ENCODE data around the gene CRADD. TPM values are rescaled to one million over a fixed set of nuclear protein-coding genes. Genes with fewer than 3 reads are reported as not detected.

Gene CRADD
- total RNA-seq, 2 donors from 2014 or later = 56.1 to 94.8 TPM

DNA sequence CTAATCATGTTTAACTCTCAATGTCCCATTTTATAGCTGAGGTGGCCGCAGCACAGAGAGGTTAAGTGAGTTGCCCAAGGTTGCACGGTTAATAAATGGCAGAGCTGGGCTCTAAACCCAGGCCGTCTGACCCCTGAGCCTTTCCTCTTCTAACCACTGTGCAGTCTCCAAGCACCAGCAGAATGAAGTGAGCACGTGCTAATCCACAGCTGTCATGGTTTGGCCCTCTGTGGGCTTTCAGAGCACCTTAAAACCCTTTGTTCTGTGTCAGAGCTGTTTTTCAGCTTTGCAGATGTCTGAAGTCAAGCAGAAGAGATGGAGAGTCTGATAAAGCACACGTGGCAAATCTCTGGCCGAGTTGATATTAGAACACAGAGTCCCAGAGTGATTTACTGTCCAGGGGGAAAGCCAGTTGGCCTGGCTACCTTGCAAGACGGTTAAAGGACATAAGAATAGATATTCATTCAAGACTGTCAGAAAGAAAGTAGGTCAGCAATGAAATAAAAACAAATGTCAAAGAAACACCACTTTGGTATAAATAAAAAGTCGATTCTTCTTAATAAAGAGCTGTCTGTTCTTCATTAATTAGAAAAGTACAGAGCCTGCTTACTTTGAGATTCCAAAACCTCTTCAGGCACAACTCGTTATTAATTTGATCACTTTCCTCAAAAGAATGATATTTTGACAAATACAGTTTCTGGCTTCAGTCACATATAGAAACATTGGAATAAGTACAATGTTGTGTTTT, 107.3 kb downstream of the CRADD start:
- no peaks in the 10 kb centered on the region for H3K27me3 ChIP-seq
- H3K27ac ChIP-seq = peak overlapping the region; percentile 82 to 84
- no peaks in the 10 kb centered on the region for H3K9me3 ChIP-seq
- peak; percentile 73 for DNase-seq (ENCODE audit: low spot score)
- peaks cover 0 to 49% of the 10 kb centered on the region in 2 donors for H3K4me1 ChIP-seq
- H3K36me3 ChIP-seq = no peaks in the 10 kb centered on the region
- H3K4me3 ChIP-seq = no peak overlapping the region
- TF ChIP-seq, protein P1, sequence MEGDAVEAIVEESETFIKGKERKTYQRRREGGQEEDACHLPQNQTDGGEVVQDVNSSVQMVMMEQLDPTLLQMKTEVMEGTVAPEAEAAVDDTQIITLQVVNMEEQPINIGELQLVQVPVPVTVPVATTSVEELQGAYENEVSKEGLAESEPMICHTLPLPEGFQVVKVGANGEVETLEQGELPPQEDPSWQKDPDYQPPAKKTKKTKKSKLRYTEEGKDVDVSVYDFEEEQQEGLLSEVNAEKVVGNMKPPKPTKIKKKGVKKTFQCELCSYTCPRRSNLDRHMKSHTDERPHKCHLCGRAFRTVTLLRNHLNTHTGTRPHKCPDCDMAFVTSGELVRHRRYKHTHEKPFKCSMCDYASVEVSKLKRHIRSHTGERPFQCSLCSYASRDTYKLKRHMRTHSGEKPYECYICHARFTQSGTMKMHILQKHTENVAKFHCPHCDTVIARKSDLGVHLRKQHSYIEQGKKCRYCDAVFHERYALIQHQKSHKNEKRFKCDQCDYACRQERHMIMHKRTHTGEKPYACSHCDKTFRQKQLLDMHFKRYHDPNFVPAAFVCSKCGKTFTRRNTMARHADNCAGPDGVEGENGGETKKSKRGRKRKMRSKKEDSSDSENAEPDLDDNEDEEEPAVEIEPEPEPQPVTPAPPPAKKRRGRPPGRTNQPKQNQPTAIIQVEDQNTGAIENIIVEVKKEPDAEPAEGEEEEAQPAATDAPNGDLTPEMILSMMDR (IDR thresholded peaks at IDR 0.05) = no peak

DNA sequence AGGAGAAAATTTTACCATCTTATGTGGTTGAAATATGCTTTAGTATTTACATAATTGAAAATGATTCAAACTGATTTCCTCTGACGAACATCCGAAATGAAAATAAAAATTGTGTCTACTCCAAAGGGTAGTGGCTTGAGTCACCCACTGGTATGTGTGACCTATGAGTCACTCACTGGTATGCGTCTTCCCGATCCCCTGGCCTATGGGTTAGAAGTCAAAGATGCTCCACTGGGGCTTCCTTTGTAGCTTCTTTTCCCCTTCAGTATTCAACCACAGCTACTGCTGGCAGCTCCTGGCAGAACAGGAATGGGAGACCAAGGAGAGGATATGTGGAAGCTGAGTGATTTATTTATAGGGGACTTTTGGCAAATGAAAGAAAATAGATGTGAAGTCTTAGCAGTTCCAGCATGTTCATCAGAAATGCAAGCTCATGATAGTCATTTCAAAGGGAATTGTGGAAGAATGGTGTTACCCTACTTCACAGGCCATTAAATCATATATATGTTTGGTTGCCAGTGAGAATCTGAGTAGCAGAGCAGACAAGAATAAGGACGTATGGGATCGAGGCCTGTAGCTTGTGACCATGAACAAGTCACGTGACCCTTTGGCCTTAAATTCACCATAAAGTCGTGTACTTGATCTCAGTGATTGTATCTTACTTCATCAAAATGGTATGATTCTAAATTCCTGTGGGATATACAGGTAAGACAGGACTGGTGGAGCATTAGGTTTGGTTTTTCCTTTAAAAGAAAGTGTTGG, 108.3 kb downstream of the CRADD start:
- TF ChIP-seq, protein P1 (IDR thresholded peaks at IDR 0.05) = no peak
- DNase-seq (ENCODE audit: low spot score) = peak; percentile 85

DNA sequence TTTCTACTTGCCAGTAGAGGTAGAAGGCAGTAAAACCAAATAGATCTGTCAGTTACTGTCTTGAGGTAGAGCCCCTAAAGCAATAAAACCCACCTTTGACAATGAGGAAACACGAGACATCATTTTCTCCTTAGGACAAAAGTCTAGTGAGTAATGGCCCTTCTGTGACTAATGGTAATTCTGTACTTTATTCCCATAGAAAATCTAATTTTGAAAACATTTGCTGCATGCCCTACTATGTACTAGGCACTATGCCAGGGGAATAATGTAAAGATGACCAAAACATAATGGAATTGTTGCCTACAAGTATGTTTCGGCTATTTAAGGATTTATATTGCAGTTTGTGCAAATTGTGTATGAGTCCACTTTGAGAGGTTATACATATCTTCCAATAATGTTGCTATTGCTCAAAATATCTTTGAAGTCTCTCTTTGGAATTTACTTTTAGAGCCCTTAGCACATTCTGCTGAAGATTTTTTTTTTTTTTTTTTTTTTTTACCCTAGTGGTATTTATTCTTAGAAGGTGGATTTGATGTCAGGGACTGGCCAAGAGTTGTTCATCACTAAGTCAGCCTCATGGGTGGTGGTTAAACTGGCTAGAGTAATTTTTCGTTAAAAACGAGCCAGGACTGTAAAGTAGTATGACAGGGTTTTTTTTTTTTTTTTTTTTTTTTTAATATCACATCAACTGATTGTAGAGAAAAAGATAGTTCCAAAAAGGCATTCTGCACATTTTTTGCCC, 109.7 kb downstream of the CRADD start:
- Histone ChIP-seq H3K4me1 (peaks cover 0 to 35% of the 10 kb centered on the region in 2 donors), H3K27me3 (no peaks in the 10 kb centered on the region), H3K27ac (peak overlapping the region in 1 of 2 donors; percentile 84), H3K4me3 (no peak overlapping the region), H3K9me3 (no peaks in the 10 kb centered on the region), H3K36me3 (no peaks in the 10 kb centered on the region)
- TF ChIP-seq, protein P1 (IDR thresholded peaks at IDR 0.05) = no peak
- no peak for DNase-seq (ENCODE audit: low spot score)

More for the DNA sequence above, 108.3 kb downstream of the CRADD start:
- no peak overlapping the region for H3K4me3 ChIP-seq
- no peaks in the 10 kb centered on the region for H3K36me3 ChIP-seq
- peak overlapping the region; percentile 82 to 84 for H3K27ac ChIP-seq
- peaks cover 0 to 40% of the 10 kb centered on the region in 2 donors for H3K4me1 ChIP-seq
- no peaks in the 10 kb centered on the region for H3K27me3 ChIP-seq
- H3K9me3 ChIP-seq = no peaks in the 10 kb centered on the region

DNA sequence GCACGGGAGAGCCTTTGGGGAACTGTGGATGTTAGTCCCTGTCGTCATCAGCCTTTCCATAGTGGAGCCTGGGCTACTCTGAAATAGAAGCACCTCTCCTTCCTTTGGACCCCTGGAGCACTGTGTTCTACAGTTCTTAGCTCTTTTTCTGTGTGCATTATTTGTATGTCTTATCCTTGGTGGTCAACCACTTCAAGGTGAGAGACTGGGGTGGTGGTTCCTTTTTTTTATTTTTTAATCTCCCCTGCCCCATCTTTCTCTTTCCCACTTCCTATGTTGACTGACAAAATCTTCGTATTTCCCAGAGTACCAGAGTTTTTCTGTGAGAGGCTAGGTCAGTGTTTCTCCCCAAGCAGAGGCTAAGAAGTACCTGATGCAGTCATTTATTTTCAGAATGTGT, 111.7 kb downstream of the CRADD start:
- Histone ChIP-seq H3K27ac (no peak overlapping the region), H3K4me1 (peaks cover 0 to 27% of the 10 kb centered on the region in 2 donors), H3K36me3 (no peaks in the 10 kb centered on the region), H3K27me3 (no peaks in the 10 kb centered on the region), H3K4me3 (no peak overlapping the region), H3K9me3 (no peaks in the 10 kb centered on the region)
- DNase-seq (ENCODE audit: low spot score) = no peak
- TF ChIP-seq, protein P1 (IDR thresholded peaks at IDR 0.05) = no peak

DNA sequence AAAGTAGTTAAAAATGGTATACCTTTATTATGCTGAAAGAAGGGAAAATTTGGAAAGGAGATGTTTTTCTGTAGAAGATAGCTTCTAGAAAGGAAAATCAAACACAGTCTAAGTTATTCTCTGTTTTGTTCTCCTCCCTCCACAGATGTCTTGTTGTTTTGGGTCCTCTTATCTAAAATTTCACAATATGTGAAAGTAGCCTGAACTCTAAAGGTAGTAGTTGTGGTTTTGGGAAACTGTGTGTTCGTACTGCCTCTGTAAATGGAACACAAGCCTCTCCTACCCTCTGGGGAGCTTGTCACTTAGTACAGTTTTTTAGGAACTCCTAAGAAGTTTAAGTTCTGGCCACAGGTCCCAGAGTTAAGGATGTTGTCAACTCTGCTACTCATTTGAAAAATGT, 112.6 kb downstream of the CRADD start:
- H3K4me3 ChIP-seq = no peak overlapping the region
- peaks cover 0 to 24% of the 10 kb centered on the region in 2 donors for H3K4me1 ChIP-seq
- DNase-seq (ENCODE audit: low spot score) = no peak
- no peaks in the 10 kb centered on the region for H3K36me3 ChIP-seq
- no peak overlapping the region for H3K27ac ChIP-seq
- no peaks in the 10 kb centered on the region for H3K9me3 ChIP-seq
- no peaks in the 10 kb centered on the region for H3K27me3 ChIP-seq
- TF ChIP-seq, protein P1 (IDR thresholded peaks at IDR 0.05) = no peak
